Upper lobe of left lung (tissue), 4 donors: ENCODE data around the gene ASCC3.

Source experiments
- POLR2A ChIP-seq, 4 donors: fragments of 450-650 bp; IDR thresholded peaks; one replicate each; pipeline ENCODE4 v1.5.1; 2016 to 2017; ENCODE audit warnings: antibody characterized with exemption in 4 of 4, mild to moderate bottlenecking in 2 of 4
- POLR2AphosphoS5 ChIP-seq, 2 donors: sonication (generic); formaldehyde crosslinking; IDR thresholded peaks; one replicate each; pipeline ENCODE4 v1.5.1; 2017; ENCODE audit warnings: antibody characterized with exemption in 2 of 2
- TF ChIP-seq, protein P1 (sequence below), 6 experiments: fragments of 450-650 bp in 4 of 6; fragments of 200-600 bp in 2 of 6; sonication (generic) in 2 of 6; IDR thresholded peaks; one replicate each; pipeline ENCODE4 v1.5.1; 2016 to 2019; ENCODE audit warnings: antibody characterized with exemption in 6 of 6

GRCh38 chr6:100877851-100878250 is 3.3 kb downstream of the ASCC3 start:
- TF ChIP-seq POLR2A (IDR thresholded peaks at IDR 0.05) (no peak), POLR2AphosphoS5 (IDR thresholded peaks at IDR 0.05) (no peak)
- TF ChIP-seq, protein P1, sequence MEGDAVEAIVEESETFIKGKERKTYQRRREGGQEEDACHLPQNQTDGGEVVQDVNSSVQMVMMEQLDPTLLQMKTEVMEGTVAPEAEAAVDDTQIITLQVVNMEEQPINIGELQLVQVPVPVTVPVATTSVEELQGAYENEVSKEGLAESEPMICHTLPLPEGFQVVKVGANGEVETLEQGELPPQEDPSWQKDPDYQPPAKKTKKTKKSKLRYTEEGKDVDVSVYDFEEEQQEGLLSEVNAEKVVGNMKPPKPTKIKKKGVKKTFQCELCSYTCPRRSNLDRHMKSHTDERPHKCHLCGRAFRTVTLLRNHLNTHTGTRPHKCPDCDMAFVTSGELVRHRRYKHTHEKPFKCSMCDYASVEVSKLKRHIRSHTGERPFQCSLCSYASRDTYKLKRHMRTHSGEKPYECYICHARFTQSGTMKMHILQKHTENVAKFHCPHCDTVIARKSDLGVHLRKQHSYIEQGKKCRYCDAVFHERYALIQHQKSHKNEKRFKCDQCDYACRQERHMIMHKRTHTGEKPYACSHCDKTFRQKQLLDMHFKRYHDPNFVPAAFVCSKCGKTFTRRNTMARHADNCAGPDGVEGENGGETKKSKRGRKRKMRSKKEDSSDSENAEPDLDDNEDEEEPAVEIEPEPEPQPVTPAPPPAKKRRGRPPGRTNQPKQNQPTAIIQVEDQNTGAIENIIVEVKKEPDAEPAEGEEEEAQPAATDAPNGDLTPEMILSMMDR (IDR thresholded peaks at IDR 0.05) = no peak
